IgD-negative memory B cell (primary cell): ENCODE results near the gene UNC13B. TPM values are rescaled to one million over a fixed set of nuclear protein-coding genes. Genes with fewer than 3 reads are reported as not detected.
A peak's percentile ranks its signal among the peaks of the same experiment; 100 is the strongest.

Experiments used
- H3K27ac Mint-ChIP-seq, 3 donors: one replicate each; pipeline ENCODE4 v1.8.0; 2020 to 2022; ENCODE audit warnings: mild to moderate bottlenecking in 3 of 3, mixed read lengths in 3 of 3, moderate library complexity in 1 of 3
- H3K27me3 Mint-ChIP-seq: one replicate; pipeline ENCODE4 v1.8.0; 2021; ENCODE audit warnings: mixed read lengths
- H3K36me3 Mint-ChIP-seq: one replicate; pipeline ENCODE4 v1.8.0; 2020; ENCODE audit warnings: mild to moderate bottlenecking, mixed read lengths
- H3K4me1 Mint-ChIP-seq, 3 donors: one replicate each; pipeline ENCODE4 v1.8.0; 2020 to 2022; ENCODE audit warnings: mixed read lengths in 3 of 3, mild to moderate bottlenecking in 1 of 3
- H3K4me3 Mint-ChIP-seq, 4 donors: one replicate each; pipeline ENCODE4 v1.8.0; 2020 to 2022; ENCODE audit warnings: mild to moderate bottlenecking in 4 of 4, mixed read lengths in 4 of 4, moderate library complexity in 3 of 4
- H3K9me3 Mint-ChIP-seq, 3 donors: one replicate each; pipeline ENCODE4 v1.8.0; 2020 to 2021; ENCODE audit warnings: mixed read lengths in 3 of 3, mild to moderate bottlenecking in 1 of 3
- polyA plus RNA-seq: library from polyadenylated mRNA; unstranded; fragments of 300-500 nt; fragmentation: Illumina TruSeq; gene quantifications from one replicate; pipeline ENCODE4 v1.2.3, GENCODE V29; 2021

UNC13B gene
- polyA plus RNA-seq, 1 donor from 2014 or later, result not detected

DNA sequence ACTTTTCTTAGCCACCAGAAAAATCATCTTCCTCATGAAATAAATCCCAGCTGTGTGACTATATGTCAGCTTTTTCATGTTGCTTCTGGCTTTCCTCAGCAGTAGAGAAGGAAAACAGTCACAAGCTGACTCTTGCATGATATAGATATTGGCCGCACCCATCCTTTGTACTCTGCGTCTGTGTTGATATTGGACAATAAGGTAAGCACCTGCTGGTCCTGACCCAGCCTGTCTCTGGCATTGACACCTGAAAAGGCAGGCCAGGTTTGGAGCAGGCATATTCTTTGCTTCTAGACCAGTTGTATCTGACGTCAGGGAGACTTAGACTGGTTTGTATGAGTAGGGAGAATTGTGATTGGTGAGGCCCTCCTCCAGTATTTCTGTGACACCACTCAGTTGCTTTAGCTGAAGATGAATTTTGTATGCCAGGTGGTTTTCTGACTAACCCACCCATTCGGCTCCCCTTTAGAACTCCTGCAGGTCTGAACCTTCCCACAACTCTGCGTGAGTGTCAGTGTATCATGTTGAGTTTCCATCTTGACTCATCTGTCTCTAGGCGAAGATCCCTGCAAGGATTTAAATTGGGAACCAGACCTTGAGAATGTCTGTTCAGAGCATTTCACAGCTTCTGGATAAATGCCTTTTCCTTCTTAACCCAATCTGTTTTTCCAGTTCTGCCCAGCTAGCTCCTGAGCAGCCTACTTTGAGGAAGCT lies 176.9 kb downstream of the UNC13B start:
- no peak overlapping the region for H3K27ac Mint-ChIP-seq
- H3K9me3 Mint-ChIP-seq, result no peaks in the 10 kb centered on the region
- peaks cover 10% of the 10 kb centered on the region for H3K27me3 Mint-ChIP-seq
- H3K4me1 Mint-ChIP-seq, result no peaks in the 10 kb centered on the region
- H3K4me3 Mint-ChIP-seq, result no peak overlapping the region
- H3K36me3 Mint-ChIP-seq, result no peaks in the 10 kb centered on the region

DNA sequence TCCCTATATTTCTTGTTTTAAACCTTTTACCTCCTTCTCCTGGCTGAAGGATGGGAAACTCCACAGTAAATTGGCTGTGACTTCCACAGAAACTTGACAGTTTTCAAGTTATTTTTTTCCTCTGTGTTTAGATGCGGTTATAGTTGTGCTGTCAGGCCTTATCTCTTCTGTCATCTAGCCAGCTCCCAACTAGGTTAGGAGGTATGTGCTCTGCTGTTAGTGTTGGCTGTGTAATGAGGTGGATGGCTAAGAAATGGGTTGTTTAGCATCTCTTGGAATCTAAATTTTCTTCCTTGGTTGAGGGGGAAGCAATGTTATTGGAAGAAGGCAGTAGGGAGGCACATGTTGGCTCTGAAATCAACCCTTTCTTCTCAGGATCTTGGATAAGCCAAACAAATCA lies 178.2 kb downstream of the UNC13B start:
- H3K4me3 Mint-ChIP-seq, result no peak overlapping the region
- H3K27ac Mint-ChIP-seq, result no peak overlapping the region
- H3K36me3 Mint-ChIP-seq, result peaks cover 1% of the 10 kb centered on the region
- H3K27me3 Mint-ChIP-seq, result peaks cover 10% of the 10 kb centered on the region
- no peaks in the 10 kb centered on the region for H3K4me1 Mint-ChIP-seq
- H3K9me3 Mint-ChIP-seq, result no peaks in the 10 kb centered on the region

DNA sequence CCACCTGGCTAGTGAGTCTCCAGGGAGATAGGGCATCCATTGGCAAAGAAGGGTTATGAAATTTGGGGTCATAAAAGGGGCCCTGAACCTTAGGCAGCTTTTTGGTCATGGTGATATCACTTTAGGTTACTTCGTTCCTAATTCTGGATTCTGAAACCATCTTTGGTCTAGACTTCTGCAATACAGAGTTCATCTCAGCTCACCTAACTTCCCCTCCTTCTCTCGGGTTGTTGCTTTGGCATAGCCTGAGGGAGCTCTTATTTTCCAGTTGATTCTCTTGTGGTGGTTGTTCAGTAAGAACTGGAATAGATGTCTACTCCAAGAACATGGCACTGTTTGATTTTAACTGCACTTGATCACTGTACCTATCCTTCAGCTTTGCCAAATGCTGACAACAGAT lies 179.2 kb downstream of the UNC13B start:
- Mint-ChIP-seq H3K4me1 (no peaks in the 10 kb centered on the region), H3K27me3 (peaks cover 8% of the 10 kb centered on the region), H3K9me3 (no peaks in the 10 kb centered on the region), H3K4me3 (no peak overlapping the region), H3K27ac (no peak overlapping the region), H3K36me3 (peaks cover 1% of the 10 kb centered on the region)

DNA sequence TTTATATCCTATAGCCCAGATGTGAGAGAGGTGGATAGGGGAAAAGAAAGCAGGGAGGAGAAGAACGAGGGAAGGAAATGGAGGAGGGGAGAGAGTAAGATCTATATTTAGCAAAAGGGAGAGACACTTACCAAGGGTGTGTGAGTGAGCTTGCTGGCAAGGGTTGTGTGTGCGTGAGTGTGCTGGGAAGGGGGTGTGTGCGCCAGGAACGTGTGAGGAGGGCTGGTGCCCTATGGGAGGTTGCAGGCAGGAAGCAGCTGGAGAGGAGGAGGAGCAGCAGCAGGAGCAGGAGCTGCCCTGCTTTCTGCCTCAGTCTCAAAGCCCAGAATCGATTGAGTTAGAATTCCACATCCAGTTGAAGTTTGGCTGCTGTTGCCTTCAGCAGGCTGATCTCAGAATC lies 179.8 kb downstream of the UNC13B start:
- Mint-ChIP-seq H3K36me3 (peaks cover 1% of the 10 kb centered on the region), H3K9me3 (no peaks in the 10 kb centered on the region), H3K4me1 (no peaks in the 10 kb centered on the region), H3K27me3 (peaks cover 7% of the 10 kb centered on the region), H3K27ac (no peak overlapping the region), H3K4me3 (no peak overlapping the region)

DNA sequence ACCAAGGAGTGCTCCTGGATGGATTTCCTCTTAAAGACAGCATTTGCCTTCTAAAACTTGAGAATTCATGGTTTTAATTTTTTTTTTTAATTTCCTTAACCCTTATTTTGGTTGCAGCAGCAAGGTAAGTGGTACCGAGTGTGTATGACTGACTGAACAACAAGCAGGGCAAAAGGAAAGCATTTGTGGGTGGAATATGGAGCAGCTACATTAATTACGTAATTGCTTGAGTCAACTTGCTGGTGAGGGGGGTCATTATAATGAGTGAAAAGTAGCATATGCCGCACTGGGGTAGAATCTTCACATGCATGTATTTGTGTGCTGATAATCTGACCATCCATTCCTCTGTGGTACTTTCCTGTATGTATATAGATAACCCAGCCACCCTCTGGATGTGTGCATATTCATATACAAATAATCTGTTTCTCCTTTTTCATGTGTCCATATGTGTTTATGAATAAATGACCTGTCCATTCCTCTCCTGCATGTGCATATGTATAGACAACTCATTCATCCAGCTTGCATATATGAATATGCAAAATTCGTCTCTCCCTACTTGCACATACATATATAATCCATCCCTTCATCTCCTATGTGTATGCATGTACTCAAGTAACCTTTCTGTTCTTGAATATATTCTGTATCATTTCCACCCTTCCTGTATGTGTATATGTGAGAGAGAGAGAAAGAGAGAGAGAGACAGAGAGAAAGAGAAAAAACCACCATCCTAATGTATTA lies 180.6 kb downstream of the UNC13B start:
- no peaks in the 10 kb centered on the region for H3K9me3 Mint-ChIP-seq
- no peak overlapping the region for H3K4me3 Mint-ChIP-seq
- H3K4me1 Mint-ChIP-seq, result no peaks in the 10 kb centered on the region
- peaks cover 1% of the 10 kb centered on the region for H3K36me3 Mint-ChIP-seq
- H3K27me3 Mint-ChIP-seq, result peaks cover 7% of the 10 kb centered on the region
- H3K27ac Mint-ChIP-seq, result no peak overlapping the region

DNA sequence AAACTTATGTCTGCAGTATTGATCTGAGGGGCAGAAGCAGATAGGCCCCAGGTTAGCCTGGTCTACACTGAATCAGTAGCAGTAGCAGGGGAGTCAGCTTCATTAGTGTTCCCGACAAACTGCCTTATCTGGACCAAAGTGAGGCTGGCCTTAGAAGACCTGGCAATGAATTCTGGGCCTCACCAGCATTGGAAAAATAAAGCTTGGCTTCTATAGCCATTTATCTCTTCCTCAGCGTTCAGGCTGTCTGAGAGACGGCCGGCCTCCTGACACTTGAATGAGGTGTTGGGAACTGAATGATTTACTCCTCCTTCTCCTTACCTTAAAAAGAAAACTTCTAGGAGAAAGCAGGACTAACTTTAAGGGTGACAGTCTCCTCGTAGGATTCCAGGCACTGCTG lies 186.3 kb downstream of the UNC13B start:
- H3K4me3 Mint-ChIP-seq, result no peak overlapping the region
- H3K27ac Mint-ChIP-seq, result no peak overlapping the region
- no peaks in the 10 kb centered on the region for H3K4me1 Mint-ChIP-seq
- peaks cover 1% of the 10 kb centered on the region for H3K36me3 Mint-ChIP-seq
- no peaks in the 10 kb centered on the region for H3K9me3 Mint-ChIP-seq
- peaks cover 3% of the 10 kb centered on the region for H3K27me3 Mint-ChIP-seq

DNA sequence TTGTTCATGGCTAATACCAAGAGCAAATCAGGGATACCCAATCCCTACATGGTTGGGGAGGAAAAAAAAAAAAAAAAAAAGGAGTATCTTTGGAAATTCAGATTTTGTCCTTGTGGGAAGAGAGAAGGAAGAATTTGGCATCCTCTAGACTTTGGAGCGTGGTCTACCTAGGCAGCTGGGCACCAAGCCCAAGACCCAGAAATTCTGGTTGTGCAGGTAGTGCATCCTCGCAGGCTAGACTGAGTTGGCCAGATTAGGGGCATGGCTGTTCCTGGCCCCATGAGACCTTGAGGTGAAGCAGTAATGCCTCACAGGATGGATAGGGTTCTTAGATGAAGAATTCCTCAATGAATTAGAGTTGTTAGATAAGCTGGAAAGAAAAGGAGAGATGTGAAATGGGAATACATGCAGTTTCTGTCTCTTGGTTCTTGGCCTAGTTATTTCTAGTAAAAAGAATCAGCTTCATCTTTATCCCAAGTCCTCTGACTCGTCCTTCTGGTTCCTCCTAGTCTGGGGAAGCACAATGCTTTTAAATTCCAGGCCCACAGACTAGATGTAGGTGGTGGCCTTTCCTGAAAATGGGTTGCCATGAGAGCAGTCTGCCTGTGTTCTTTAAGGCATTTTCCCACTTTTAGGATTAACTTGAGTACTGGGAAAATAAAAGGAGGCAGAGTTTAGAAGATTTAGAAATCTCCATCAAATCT lies 187.6 kb downstream of the UNC13B start:
- H3K4me3 Mint-ChIP-seq, result peak overlapping the region in 1 of 4 donors; percentile 52
- no peak overlapping the region for H3K27ac Mint-ChIP-seq
- no peaks in the 10 kb centered on the region for H3K36me3 Mint-ChIP-seq
- no peaks in the 10 kb centered on the region for H3K9me3 Mint-ChIP-seq
- peaks cover 1% of the 10 kb centered on the region for H3K27me3 Mint-ChIP-seq
- H3K4me1 Mint-ChIP-seq, result no peaks in the 10 kb centered on the region

DNA sequence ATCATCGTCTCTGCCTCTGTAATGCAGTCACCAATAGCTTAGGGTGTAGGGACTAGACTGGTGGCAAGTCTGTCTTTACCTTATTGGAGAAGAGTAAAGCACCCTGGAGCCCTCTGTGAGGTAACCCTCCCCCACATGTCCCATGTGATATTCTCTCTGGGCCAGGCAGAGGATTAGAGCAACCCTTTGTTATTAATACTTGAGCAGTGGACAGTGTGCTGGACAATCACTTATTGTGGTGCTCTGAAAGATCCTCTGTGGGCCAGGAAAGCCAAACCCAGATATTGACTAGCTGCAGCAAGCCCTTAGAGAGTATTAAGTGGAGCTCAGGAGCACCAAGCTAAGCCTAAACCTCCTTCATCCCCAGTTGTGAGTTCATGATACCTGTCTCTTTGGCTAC lies 188.4 kb downstream of the UNC13B start:
- H3K36me3 Mint-ChIP-seq, result no peaks in the 10 kb centered on the region
- H3K27me3 Mint-ChIP-seq, result peaks cover 1% of the 10 kb centered on the region
- H3K27ac Mint-ChIP-seq, result no peak overlapping the region
- H3K9me3 Mint-ChIP-seq, result no peaks in the 10 kb centered on the region
- no peaks in the 10 kb centered on the region for H3K4me1 Mint-ChIP-seq
- H3K4me3 Mint-ChIP-seq, result no peak overlapping the region

DNA sequence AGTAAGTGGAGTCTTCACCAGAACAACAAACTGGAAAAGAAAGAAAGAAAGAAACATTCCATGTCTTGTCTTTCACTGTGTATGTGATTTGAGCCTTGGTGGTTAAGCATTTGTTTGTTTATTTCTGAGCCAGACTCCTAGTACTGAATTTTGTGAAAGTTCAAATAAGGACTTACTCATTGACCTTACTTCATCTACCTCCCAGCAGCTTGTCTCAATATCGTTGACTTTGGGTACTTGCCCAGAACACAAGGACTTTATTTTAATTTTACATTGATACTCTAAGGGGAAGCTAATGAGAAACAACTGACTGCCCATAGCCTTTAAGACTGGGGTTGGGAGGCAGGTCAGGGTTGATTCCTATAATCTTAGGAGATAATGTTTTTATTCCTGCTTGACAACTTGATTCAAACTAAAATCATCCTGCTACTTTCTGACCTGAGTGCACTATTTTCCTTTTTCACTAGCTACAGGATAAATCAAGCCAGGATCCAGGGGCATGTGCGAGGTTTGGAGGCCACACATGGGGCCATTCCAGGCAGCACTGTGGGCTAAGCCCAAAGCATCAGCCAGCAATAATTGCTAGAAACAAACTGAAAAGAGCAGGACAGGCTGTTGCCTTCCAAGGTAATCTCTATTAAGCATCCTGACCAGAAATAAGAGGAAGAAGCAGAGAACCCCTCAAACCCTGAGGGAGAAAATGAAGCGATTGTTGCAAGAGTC lies 189.2 kb downstream of the UNC13B start:
- Mint-ChIP-seq H3K4me1 (no peaks in the 10 kb centered on the region), H3K36me3 (no peaks in the 10 kb centered on the region), H3K9me3 (no peaks in the 10 kb centered on the region), H3K27ac (no peak overlapping the region), H3K27me3 (peaks cover 1% of the 10 kb centered on the region), H3K4me3 (no peak overlapping the region)

DNA sequence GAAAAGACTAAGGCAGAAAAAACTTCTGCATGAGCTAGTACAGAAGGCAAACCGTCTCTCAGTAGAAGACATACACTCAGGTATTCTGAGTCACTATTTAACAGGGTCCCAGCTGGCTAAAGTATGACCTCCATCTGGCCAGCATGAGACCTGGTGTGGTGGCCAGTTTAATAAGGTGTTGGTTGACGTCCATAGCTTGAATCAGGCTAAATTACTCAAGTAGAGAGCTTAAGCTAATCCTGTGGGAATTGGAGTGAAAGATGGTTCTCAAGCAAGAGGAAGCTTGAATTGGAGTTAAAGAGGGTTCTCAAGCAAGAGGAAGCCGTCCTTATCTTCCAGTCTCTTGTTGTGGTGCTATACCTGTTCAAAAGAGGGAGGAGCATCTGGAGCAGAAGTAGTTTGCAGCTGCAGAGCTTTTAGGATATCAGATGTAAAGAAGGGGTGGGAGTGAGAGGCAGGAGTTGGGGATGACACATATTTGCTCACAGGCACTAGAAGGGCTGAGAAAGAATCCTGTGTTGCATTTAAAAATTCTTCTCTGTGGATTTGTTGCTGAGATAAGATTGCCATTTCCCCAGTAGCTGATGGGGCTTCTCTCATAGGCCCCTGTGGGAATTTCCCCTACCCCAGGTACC lies 192.0 kb downstream of the UNC13B start:
- Mint-ChIP-seq H3K27ac (no peak overlapping the region), H3K9me3 (no peaks in the 10 kb centered on the region), H3K36me3 (no peaks in the 10 kb centered on the region), H3K4me3 (no peak overlapping the region), H3K27me3 (peaks cover 1% of the 10 kb centered on the region), H3K4me1 (no peaks in the 10 kb centered on the region)

DNA sequence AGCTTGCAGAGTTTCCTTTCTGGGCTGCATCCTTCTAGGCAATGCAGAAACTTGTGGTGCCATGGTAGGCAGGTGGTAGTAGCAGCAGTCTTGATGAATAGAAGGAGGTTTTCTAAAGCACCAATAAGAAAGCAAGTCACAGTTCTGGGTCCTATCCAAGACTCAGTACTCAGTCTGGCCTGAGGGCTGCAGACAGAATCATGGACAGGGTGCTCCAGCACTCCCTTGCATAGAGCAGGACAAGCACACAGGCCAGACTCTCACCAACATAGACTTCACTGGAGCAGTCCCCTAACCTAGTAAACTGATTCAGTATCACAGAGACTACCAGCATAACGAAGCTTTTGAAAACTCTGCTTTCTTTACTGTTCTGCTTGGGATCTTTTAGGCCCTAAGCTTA lies 194.1 kb downstream of the UNC13B start:
- H3K27ac Mint-ChIP-seq, result no peak overlapping the region
- no peaks in the 10 kb centered on the region for H3K36me3 Mint-ChIP-seq
- H3K9me3 Mint-ChIP-seq, result no peaks in the 10 kb centered on the region
- H3K4me3 Mint-ChIP-seq, result no peak overlapping the region
- H3K4me1 Mint-ChIP-seq, result no peaks in the 10 kb centered on the region
- H3K27me3 Mint-ChIP-seq, result peaks cover 1% of the 10 kb centered on the region

DNA sequence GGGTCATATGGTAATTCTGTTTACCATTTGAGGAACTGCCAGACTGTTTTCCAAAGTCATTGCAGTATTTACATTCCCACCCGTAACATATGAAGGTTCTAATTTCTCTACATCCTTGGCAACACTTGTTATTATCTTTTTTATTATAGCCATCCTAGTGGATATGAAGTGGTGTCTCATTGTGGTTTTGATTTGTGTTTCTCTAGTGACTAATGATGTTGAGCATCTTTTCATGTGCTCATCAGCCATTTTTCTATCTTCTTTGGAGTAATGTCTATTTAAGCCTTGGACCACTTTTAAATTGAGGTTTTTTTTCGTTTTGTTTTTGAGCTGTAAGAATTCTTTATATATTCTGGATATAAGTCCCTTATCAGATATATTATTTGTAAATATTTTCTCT lies 195.3 kb downstream of the UNC13B start:
- H3K36me3 Mint-ChIP-seq, result no peaks in the 10 kb centered on the region
- peaks cover 1% of the 10 kb centered on the region for H3K27me3 Mint-ChIP-seq
- no peaks in the 10 kb centered on the region for H3K4me1 Mint-ChIP-seq
- no peak overlapping the region for H3K4me3 Mint-ChIP-seq
- no peaks in the 10 kb centered on the region for H3K9me3 Mint-ChIP-seq
- no peak overlapping the region for H3K27ac Mint-ChIP-seq

DNA sequence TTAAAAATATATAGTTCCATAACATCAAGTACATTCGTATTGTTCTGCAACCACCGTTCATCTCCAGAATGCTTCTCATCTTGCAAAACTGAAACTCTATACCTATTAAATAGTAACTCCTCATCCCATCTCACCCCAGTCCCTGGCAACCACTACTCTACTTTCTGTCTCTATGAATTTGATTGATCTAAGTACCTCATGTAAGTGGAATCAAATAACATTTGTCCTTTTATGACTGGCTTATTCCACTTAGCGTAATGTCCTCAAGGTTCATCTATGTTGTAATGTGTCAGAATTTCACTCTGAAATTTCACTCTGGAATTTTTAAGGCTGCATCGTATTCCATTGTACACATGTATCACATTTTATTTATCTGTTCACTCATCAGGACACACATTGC lies 196.0 kb downstream of the UNC13B start:
- H3K4me3 Mint-ChIP-seq, result no peak overlapping the region
- peaks cover 1% of the 10 kb centered on the region for H3K27me3 Mint-ChIP-seq
- H3K27ac Mint-ChIP-seq, result no peak overlapping the region
- no peaks in the 10 kb centered on the region for H3K36me3 Mint-ChIP-seq
- no peaks in the 10 kb centered on the region for H3K4me1 Mint-ChIP-seq
- H3K9me3 Mint-ChIP-seq, result no peaks in the 10 kb centered on the region

DNA sequence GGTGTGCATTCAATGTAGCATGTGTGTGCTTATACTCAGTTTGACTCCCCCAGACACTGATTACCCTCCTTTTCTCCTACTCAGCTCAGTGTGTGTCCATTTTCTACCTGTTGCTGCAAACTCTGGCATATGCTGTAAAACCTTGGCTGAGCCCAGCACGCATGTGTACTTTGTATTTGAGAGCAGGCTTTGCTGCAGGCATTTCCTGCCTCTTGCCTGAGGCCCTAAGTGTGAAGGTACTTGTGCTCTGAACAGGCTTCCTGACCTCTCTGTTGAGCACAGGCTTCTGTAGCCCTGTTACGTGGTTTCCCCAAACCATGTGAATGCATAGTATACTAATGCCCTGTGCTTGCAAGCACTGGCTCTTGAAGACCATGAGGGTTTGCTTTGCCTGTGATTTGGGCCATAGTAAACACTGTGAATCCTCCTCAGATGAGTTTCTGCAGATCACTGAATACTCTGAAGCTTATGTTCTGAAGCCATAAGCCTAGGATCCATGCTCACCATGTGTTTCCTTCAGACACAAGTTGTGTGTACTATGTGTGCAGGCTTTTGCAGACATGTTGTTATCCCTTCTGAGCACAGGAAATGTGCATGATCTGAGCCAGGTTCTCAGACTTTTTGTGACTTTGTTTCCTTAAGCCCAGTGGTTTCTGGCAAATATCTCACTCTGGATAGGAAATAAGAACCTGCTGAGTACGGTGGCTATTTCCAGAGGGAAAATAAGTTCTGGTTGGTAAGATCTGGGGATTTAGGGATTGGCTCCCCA lies 203.2 kb downstream of the UNC13B start:
- Mint-ChIP-seq H3K36me3 (no peaks in the 10 kb centered on the region), H3K9me3 (no peaks in the 10 kb centered on the region), H3K27me3 (no peaks in the 10 kb centered on the region), H3K4me1 (no peaks in the 10 kb centered on the region), H3K27ac (no peak overlapping the region), H3K4me3 (no peak overlapping the region)
